Calu3 (cell line): ENCODE measurements around the gene TAX1BP3. TPM values are rescaled to one million over a fixed set of nuclear protein-coding genes. Genes with fewer than 3 reads are reported as not detected.

Experiments used
- BruUV-seq: library from RNA; stranded (reverse); fragments of 400-500 nt; replicated peaks from 2 replicates; lab custom pipeline; 2021; lab: Mats Ljungman, UMichigan
- CTCF ChIA-PET: fragments of 300-600 bp; sonication (Branson Sonifier 250); formaldehyde crosslinking; loops from one replicate; lab custom pipeline; 2022; ENCODE audit warnings: antibody characterized with exemption; lab: Charles Lee
- DNase-seq: peaks from one replicate; pipeline ENCODE4 v3.0.0; 2022
- H3K27ac Mint-ChIP-seq: one replicate; pipeline ENCODE4 v1.8.0; 2022; ENCODE audit warnings: mixed read lengths; ENCODE audit not compliant: unreplicated experiment
- H3K27me3 Mint-ChIP-seq: one replicate; pipeline ENCODE4 v1.8.0; 2022; ENCODE audit warnings: mixed read lengths; ENCODE audit not compliant: unreplicated experiment
- H3K36me3 Mint-ChIP-seq: one replicate; pipeline ENCODE4 v1.8.0; 2022; ENCODE audit warnings: mild to moderate bottlenecking, moderate library complexity, mixed read lengths; ENCODE audit not compliant: insufficient read depth, unreplicated experiment
- H3K4me1 Mint-ChIP-seq: one replicate; pipeline ENCODE4 v1.8.0; 2022; ENCODE audit warnings: mild to moderate bottlenecking, low read depth, mixed read lengths; ENCODE audit not compliant: unreplicated experiment
- H3K4me3 Mint-ChIP-seq: one replicate; pipeline ENCODE4 v1.8.0; 2022; ENCODE audit warnings: mild to moderate bottlenecking, low read depth, moderate library complexity, mixed read lengths; ENCODE audit not compliant: unreplicated experiment
- H3K9me3 Mint-ChIP-seq: one replicate; pipeline ENCODE4 v1.8.0; 2022; ENCODE audit warnings: low read depth, mixed read lengths; ENCODE audit not compliant: unreplicated experiment
- CTCF ChIP-seq: fragments of 200-600 bp; IDR thresholded peaks from one replicate; pipeline ENCODE4 v1.8.0; 2022; ENCODE audit warnings: antibody characterized with exemption; ENCODE audit not compliant: unreplicated experiment
- intact Hi-C: fragments of 100-400 bp; cut with micrococcal nuclease; formaldehyde crosslinking; loops from one replicate; pipeline ENCODE4 v1.10.0; 2022; ENCODE audit not compliant: unreplicated experiment
- total RNA-seq: library from RNA; stranded (reverse); gene quantifications from 2 replicates; pipeline ENCODE4 v1.2.3, GENCODE V29; 2022

Gene TAX1BP3
- total RNA-seq, 1 experiment from 2014 or later, result 66.1 TPM

- Mint-ChIP-seq H3K4me1 (no peaks in the 10 kb centered on the region), H3K4me3 (no peak overlapping the region), H3K36me3 (peaks cover 3% of the 10 kb centered on the region), H3K27ac (no peak overlapping the region), H3K9me3 (no peaks in the 10 kb centered on the region), H3K27me3 (no peaks in the 10 kb centered on the region)
- no peak for TF ChIP-seq CTCF
- CTCF ChIA-PET, result no interaction called here
- DNase-seq, result no peak
- BruUV-seq, result no TSS peak
- intact Hi-C loops, result no loop called here
These were observed 12.7 kb upstream of the TAX1BP3 start for GRCh38 chr17:3681057-3681456.

GRCh38 chr17:3679531-3680126, 11.3 kb upstream of the TAX1BP3 start:
- no peaks in the 10 kb centered on the region for H3K9me3 Mint-ChIP-seq
- intact Hi-C loops, result no loop called here
- TF ChIP-seq CTCF, result no peak
- no peak overlapping the region for H3K27ac Mint-ChIP-seq
- peaks cover 3% of the 10 kb centered on the region for H3K36me3 Mint-ChIP-seq
- BruUV-seq, result no TSS peak
- CTCF ChIA-PET, result no interaction called here
- no peak for DNase-seq
- no peak overlapping the region for H3K4me3 Mint-ChIP-seq
- H3K27me3 Mint-ChIP-seq, result no peaks in the 10 kb centered on the region
- no peaks in the 10 kb centered on the region for H3K4me1 Mint-ChIP-seq

GRCh38 chr17:3678821-3679530, 10.6 kb upstream of the TAX1BP3 start:
- TF ChIP-seq CTCF, result no peak
- Mint-ChIP-seq H3K4me1 (no peaks in the 10 kb centered on the region), H3K27ac (no peak overlapping the region), H3K9me3 (no peaks in the 10 kb centered on the region), H3K36me3 (peaks cover 3% of the 10 kb centered on the region), H3K4me3 (no peak overlapping the region), H3K27me3 (no peaks in the 10 kb centered on the region)
- intact Hi-C loops, result no loop called here
- BruUV-seq, result no TSS peak
- no peak for DNase-seq
- CTCF ChIA-PET, result no interaction called here

- intact Hi-C loops, result no loop called here
- Mint-ChIP-seq H3K27me3 (no peaks in the 10 kb centered on the region), H3K9me3 (no peaks in the 10 kb centered on the region), H3K4me1 (no peaks in the 10 kb centered on the region), H3K27ac (no peak overlapping the region), H3K4me3 (no peak overlapping the region), H3K36me3 (peaks cover 3% of the 10 kb centered on the region)
- TF ChIP-seq CTCF, result no peak
- CTCF ChIA-PET, result interaction anchor here (0.5 kb wide), 1 partner anchor 175 kb away, joined by 4 read pairs; no protein-coding TSS in a partner anchor
- BruUV-seq, result no TSS peak
- DNase-seq, result no peak
These were observed 9.9 kb upstream of the TAX1BP3 start for GRCh38 chr17:3678095-3678820.
